Testis (tissue), 2 donors: ENCODE measurements around the gene C2orf76.

Experiments
- CTCF ChIP-seq, 3 experiments: fragments of 450-650 bp in 2 of 3; fragments of 200-600 bp in 1 of 3; sonication (generic) in 1 of 3; IDR thresholded peaks; one replicate each; pipeline ENCODE4 v1.5.1; 2016 to 2019; ENCODE audit warnings: antibody characterized with exemption in 3 of 3, mild to moderate bottlenecking in 2 of 3, moderate library complexity in 1 of 3
- POLR2A ChIP-seq: fragments of 450-650 bp; IDR thresholded peaks from one replicate; pipeline ENCODE4 v1.6.1; 2017; ENCODE audit warnings: antibody characterized with exemption, mild to moderate bottlenecking, moderate library complexity

DNA sequence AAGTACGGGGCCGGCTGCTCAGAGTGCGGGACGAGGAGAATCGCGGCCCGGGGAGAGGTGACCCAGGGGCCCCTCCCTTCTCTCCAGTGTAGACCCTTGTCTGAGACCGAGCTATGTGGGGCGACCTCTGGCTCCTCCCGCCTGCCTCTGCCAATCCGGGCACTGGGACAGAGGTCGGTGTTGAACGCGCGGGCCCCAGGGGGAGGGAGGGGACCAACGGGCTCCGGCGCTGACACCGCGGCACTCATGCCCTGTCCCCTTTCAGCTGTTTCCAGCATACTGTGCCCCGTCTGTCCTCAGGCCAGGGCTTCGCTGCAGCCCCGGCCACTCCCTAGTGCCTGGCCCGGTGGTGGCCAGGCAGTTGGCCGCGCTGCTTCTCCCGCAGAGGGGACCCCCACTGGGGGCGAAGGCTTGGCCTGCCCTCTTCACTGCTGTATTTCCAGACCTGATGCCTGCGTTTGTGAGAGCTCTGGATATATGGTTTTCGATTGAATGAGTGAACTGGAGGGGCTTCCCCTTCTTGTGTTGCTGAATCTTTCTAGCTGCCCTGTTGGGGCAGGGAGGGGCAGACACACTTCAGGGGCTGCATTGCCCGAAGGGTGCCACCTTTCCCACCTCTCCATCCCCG, 952 bp upstream of the C2orf76 start:
- TF ChIP-seq POLR2A (no peak), CTCF (IDR thresholded peaks at IDR 0.05) (no peak)
